ENCODE measurements around the gene EIF4A3.

EIF4A3 gene

DNA sequence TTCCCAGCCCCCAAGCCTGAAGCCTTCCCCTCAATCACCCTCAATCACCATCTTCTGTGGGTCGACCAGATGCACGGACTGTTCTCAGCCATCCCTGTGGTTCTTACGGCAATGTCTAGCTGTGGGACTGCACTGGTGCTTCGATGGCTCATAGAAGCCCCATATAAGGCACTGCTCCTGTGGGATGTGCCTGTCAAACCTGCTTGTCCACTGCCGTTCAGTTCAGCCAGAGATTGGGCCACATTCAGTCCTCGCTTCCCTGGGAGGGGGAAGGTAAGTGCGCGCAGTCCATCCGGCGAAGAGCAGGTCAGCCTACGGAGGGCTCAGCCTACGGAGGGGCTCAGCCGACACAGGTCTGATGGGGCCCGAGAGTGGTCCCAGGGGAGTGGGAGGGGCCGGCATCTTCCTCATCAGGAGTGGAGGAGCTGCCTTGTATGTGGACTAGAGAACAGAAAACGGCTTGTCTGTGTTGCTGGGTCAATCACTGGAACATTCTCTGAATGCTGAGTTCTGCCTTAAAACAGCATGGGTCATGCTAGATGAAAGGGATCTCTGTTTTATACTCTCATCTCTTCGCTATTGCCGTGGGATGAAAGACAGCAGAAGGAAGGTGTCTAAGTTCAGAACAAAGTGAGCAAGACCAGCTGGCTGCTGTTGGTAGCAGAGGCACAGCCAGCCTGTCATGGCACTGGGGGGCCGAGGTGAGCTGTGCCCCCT is 23.0 kb upstream of the EIF4A3 start, which contains the start of gene CARD14:
CARD14 (plus strand) TSS at position 247 of the 717 bp plus-strand sequence. CDS start 11,409 bp downstream, outside the sequence.
- no peak within 1 kb of the TSS for H4K5ac ChIP-seq (ENCODE audit: low read length)

DNA sequence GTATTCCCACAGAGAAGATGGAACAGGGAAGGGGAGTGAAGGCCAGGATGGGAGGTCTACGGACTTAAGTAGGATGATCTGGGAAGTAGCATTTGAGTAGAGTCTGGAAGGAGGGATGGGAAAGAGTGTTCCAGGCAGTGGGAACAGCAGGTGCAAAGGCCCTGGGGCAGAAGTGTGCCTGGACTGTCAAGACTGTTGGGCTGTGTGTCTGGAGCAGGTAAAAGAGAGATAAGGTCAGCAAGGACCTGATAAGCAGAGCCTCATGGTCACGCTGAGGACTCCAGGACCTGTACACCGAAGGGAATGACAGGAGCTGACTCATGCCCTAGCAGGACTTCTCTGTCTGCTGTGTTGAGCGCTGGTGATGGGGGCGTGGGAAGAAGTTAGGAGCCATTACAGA is 22.2 kb upstream of the EIF4A3 start:
- Histone ChIP-seq H3K18ac (ENCODE audit: low read length) (no peak overlapping the region), H3K9ac (ENCODE audit: low read length) (no peak overlapping the region), H4K8ac (ENCODE audit: low read depth, low read length) (no peak overlapping the region), H2BK120ac (ENCODE audit: low read depth, low read length) (no peak overlapping the region), H2BK15ac (replicated peaks; ENCODE audit: low read depth) (no peak overlapping the region), H3K27ac (ENCODE audit: low read depth, low read length) (no peak overlapping the region), H3K79me1 (ENCODE audit: low read length) (no peaks in the 10 kb centered on the region), H3K4me2 (ENCODE audit: low read length) (no peak overlapping the region), H3K36me3 (ENCODE audit: control insufficient read depth, insufficient read depth, low read length) (no peaks in the 10 kb centered on the region), H3K56ac (ENCODE audit: low read length) (no peak overlapping the region), H4K5ac (ENCODE audit: low read length) (no peak overlapping the region), H3K79me2 (ENCODE audit: control insufficient read depth, insufficient read depth, low read length) (no peaks in the 10 kb centered on the region), H2AK5ac (ENCODE audit: low read length) (no peak overlapping the region), H3K4me1 (ENCODE audit: control insufficient read depth, low read depth, low read length) (no peaks in the 10 kb centered on the region), H2BK5ac (ENCODE audit: low read length) (no peak overlapping the region), H3K4me3 (ENCODE audit: low read length) (no peak overlapping the region), H3K4ac (ENCODE audit: low read depth, low read length) (no peak overlapping the region), H3K27me3 (ENCODE audit: insufficient read depth, low read length, poor library complexity) (no peaks in the 10 kb centered on the region), H3K23ac (ENCODE audit: low read length) (no peak overlapping the region)
- no CpG with 5 or more reads among the region's 5 CpGs for WGBS (ENCODE audit: extremely low coverage, insufficient coverage, low lambda C conversion rate)
- DNase-seq: no peak

More for the DNA sequence above, 23.0 kb upstream of the EIF4A3 start, which contains the start of gene CARD14:
- no peak within 1 kb of the TSS for H3K4ac ChIP-seq (ENCODE audit: low read depth, low read length)
- WGBS (ENCODE audit: extremely low coverage, insufficient coverage, low lambda C conversion rate): no CpG with 5 or more reads among the region's 19 CpGs
- H3K23ac ChIP-seq (ENCODE audit: low read length): no peak within 1 kb of the TSS
- no peak within 1 kb of the TSS for H3K18ac ChIP-seq (ENCODE audit: low read length)
- H3K27ac ChIP-seq (ENCODE audit: low read depth, low read length): no peak within 1 kb of the TSS
- H3K56ac ChIP-seq (ENCODE audit: low read length): no peak within 1 kb of the TSS
- no peaks in the 10 kb centered on the region for H3K79me1 ChIP-seq (ENCODE audit: low read length)
- no peak within 1 kb of the TSS for H3K4me2 ChIP-seq (ENCODE audit: low read length)
- no peaks in the 10 kb centered on the region for H3K79me2 ChIP-seq (ENCODE audit: control insufficient read depth, insufficient read depth, low read length)
- H2BK120ac ChIP-seq (ENCODE audit: low read depth, low read length): no peak within 1 kb of the TSS
- no peak within 1 kb of the TSS for H2BK15ac ChIP-seq (replicated peaks; ENCODE audit: low read depth)
- no peaks in the 10 kb centered on the region for H3K36me3 ChIP-seq (ENCODE audit: control insufficient read depth, insufficient read depth, low read length)
- no peaks in the 10 kb centered on the region for H3K27me3 ChIP-seq (ENCODE audit: insufficient read depth, low read length, poor library complexity)
- H2BK5ac ChIP-seq (ENCODE audit: low read length): no peak within 1 kb of the TSS
- H3K9ac ChIP-seq (ENCODE audit: low read length): no peak within 1 kb of the TSS
- no peak within 1 kb of the TSS for H4K8ac ChIP-seq (ENCODE audit: low read depth, low read length)
- H3K4me1 ChIP-seq (ENCODE audit: control insufficient read depth, low read depth, low read length): no peaks in the 10 kb centered on the region
- H2AK5ac ChIP-seq (ENCODE audit: low read length): no peak within 1 kb of the TSS
- no peak for DNase-seq
- no peak within 1 kb of the TSS for H3K4me3 ChIP-seq (ENCODE audit: low read length)

DNA sequence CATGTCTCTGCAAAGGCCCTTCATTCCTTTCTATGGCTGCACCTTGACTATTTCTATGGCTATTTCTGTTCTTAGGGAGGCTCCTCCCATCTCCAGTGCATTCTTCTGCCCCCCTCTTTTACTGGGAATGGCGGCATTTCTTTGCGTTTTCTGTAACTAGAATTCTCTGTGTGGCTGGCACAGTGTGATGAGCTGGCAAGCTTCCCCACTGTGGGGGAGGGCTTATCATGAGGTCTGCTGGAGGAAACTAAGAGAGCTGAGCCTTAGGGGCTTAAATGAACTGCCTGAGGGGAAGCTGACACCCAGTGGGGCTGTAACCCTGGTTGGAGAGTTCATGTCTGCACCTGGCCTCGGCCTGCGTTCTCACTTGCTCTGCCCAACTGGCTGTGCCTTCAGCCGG is 21.4 kb upstream of the EIF4A3 start:
- no CpG with 5 or more reads among the region's 5 CpGs for WGBS (ENCODE audit: extremely low coverage, insufficient coverage, low lambda C conversion rate)
- Histone ChIP-seq H3K4me3 (ENCODE audit: low read length) (no peak overlapping the region), H3K56ac (ENCODE audit: low read length) (no peak overlapping the region), H2BK15ac (replicated peaks; ENCODE audit: low read depth) (no peak overlapping the region), H3K79me1 (ENCODE audit: low read length) (no peaks in the 10 kb centered on the region), H3K4me1 (ENCODE audit: control insufficient read depth, low read depth, low read length) (no peaks in the 10 kb centered on the region), H2BK120ac (ENCODE audit: low read depth, low read length) (no peak overlapping the region), H3K9ac (ENCODE audit: low read length) (no peak overlapping the region), H4K5ac (ENCODE audit: low read length) (no peak overlapping the region), H4K8ac (ENCODE audit: low read depth, low read length) (no peak overlapping the region), H3K27me3 (ENCODE audit: insufficient read depth, low read length, poor library complexity) (no peaks in the 10 kb centered on the region), H3K23ac (ENCODE audit: low read length) (no peak overlapping the region), H3K79me2 (ENCODE audit: control insufficient read depth, insufficient read depth, low read length) (no peaks in the 10 kb centered on the region), H3K4me2 (ENCODE audit: low read length) (no peak overlapping the region), H3K18ac (ENCODE audit: low read length) (no peak overlapping the region), H3K4ac (ENCODE audit: low read depth, low read length) (no peak overlapping the region), H3K27ac (ENCODE audit: low read depth, low read length) (no peak overlapping the region), H3K36me3 (ENCODE audit: control insufficient read depth, insufficient read depth, low read length) (no peaks in the 10 kb centered on the region), H2BK5ac (ENCODE audit: low read length) (no peak overlapping the region), H2AK5ac (ENCODE audit: low read length) (no peak overlapping the region)
- no peak for DNase-seq

DNA sequence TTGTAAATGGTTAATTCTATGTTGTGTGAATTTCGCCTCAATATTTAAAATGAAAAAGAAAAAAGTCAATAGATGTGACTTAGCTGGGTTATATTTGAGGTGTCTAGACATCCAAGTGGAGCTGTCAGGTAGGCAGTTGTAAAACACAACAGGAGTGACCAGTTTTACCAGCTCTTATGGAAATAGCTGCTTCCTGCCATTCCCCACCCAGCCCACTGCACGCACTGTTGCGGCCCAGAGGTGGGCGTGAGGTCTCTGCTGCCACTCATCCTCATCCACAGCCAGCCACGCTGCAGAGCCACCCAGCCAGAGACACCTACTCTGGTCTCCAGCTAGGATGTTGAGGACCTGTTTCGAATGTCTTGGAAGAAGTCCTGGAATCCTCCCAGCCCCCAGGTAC is 19.5 kb upstream of the EIF4A3 start:
- no peak overlapping the region for H2BK5ac ChIP-seq (ENCODE audit: low read length)
- no peak overlapping the region for H3K23ac ChIP-seq (ENCODE audit: low read length)
- no peak overlapping the region for H3K27ac ChIP-seq (ENCODE audit: low read depth, low read length)
- no peak overlapping the region for H3K9ac ChIP-seq (ENCODE audit: low read length)
- H3K56ac ChIP-seq (ENCODE audit: low read length): no peak overlapping the region
- no peak overlapping the region for H2BK15ac ChIP-seq (replicated peaks; ENCODE audit: low read depth)
- no peak overlapping the region for H2BK120ac ChIP-seq (ENCODE audit: low read depth, low read length)
- H2AK5ac ChIP-seq (ENCODE audit: low read length): no peak overlapping the region
- H3K18ac ChIP-seq (ENCODE audit: low read length): no peak overlapping the region
- DNase-seq: no peak
- H3K4ac ChIP-seq (ENCODE audit: low read depth, low read length): no peak overlapping the region
- H4K8ac ChIP-seq (ENCODE audit: low read depth, low read length): no peak overlapping the region
- no peak overlapping the region for H3K4me3 ChIP-seq (ENCODE audit: low read length)
- no peaks in the 10 kb centered on the region for H3K4me1 ChIP-seq (ENCODE audit: control insufficient read depth, low read depth, low read length)
- H3K4me2 ChIP-seq (ENCODE audit: low read length): no peak overlapping the region
- H3K27me3 ChIP-seq (ENCODE audit: insufficient read depth, low read length, poor library complexity): no peaks in the 10 kb centered on the region
- H3K79me2 ChIP-seq (ENCODE audit: control insufficient read depth, insufficient read depth, low read length): no peaks in the 10 kb centered on the region
- no peak overlapping the region for H4K5ac ChIP-seq (ENCODE audit: low read length)
- no peaks in the 10 kb centered on the region for H3K79me1 ChIP-seq (ENCODE audit: low read length)
- WGBS (ENCODE audit: extremely low coverage, insufficient coverage, low lambda C conversion rate): no CpG with 5 or more reads among the region's 6 CpGs
- no peaks in the 10 kb centered on the region for H3K36me3 ChIP-seq (ENCODE audit: control insufficient read depth, insufficient read depth, low read length)

DNA sequence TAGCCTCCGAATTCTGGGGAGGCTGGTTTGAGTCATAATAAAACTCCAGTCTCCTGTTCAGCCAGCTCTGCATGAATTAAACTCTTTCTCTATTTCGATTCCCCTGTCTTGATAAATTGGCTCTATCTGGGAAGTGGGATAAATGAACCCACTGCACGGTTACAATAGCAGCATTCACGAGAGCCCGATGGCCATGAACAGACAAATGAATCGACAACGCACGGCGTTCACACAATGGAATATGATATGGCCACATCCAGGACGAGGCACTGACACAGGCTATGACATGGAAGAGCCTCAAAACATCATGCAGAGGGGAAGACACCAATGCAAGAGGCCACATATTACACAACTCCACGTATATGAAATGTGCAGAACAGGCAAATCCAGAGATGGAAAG is 17.3 kb upstream of the EIF4A3 start:
- Histone ChIP-seq H3K36me3 (ENCODE audit: control insufficient read depth, insufficient read depth, low read length) (no peaks in the 10 kb centered on the region), H3K4me2 (ENCODE audit: low read length) (no peak overlapping the region), H3K56ac (ENCODE audit: low read length) (no peak overlapping the region), H2AK5ac (ENCODE audit: low read length) (no peak overlapping the region), H4K5ac (ENCODE audit: low read length) (no peak overlapping the region), H3K27me3 (ENCODE audit: insufficient read depth, low read length, poor library complexity) (no peaks in the 10 kb centered on the region), H2BK15ac (replicated peaks; ENCODE audit: low read depth) (no peak overlapping the region), H3K79me1 (ENCODE audit: low read length) (no peaks in the 10 kb centered on the region), H3K4me3 (ENCODE audit: low read length) (no peak overlapping the region), H3K9ac (ENCODE audit: low read length) (no peak overlapping the region), H3K23ac (ENCODE audit: low read length) (no peak overlapping the region), H3K79me2 (ENCODE audit: control insufficient read depth, insufficient read depth, low read length) (no peaks in the 10 kb centered on the region), H3K18ac (ENCODE audit: low read length) (no peak overlapping the region), H2BK120ac (ENCODE audit: low read depth, low read length) (no peak overlapping the region), H3K4me1 (ENCODE audit: control insufficient read depth, low read depth, low read length) (peaks cover 7% of the 10 kb centered on the region), H3K4ac (ENCODE audit: low read depth, low read length) (no peak overlapping the region), H2BK5ac (ENCODE audit: low read length) (no peak overlapping the region), H3K27ac (ENCODE audit: low read depth, low read length) (no peak overlapping the region), H4K8ac (ENCODE audit: low read depth, low read length) (no peak overlapping the region)
- DNase-seq: no peak
- WGBS (ENCODE audit: extremely low coverage, insufficient coverage, low lambda C conversion rate): no CpG with 5 or more reads among the region's 11 CpGs

DNA sequence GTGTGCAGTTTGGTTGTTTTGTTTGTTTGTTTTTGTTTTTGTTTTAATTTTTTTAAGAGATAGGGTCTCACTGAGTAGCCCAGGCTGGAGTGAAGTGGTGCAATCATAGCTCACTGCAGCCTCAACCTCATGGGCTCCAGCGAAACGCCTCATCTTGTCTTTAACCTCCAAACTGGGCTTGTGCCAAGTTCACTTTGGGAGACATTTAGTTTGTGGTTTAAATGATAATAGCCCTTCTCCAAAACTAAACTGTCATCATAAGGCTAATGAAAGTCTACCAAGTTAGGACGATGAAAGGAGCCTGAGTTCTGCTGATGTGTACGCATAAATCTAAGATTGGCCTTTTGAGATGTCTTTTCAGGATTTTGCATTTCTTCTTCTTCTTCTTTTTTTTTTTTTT is 16.4 kb upstream of the EIF4A3 start:
- no peak overlapping the region for H2BK15ac ChIP-seq (replicated peaks; ENCODE audit: low read depth)
- no peak overlapping the region for H3K27ac ChIP-seq (ENCODE audit: low read depth, low read length)
- H3K79me2 ChIP-seq (ENCODE audit: control insufficient read depth, insufficient read depth, low read length): no peaks in the 10 kb centered on the region
- no peaks in the 10 kb centered on the region for H3K79me1 ChIP-seq (ENCODE audit: low read length)
- no peak overlapping the region for H3K4me3 ChIP-seq (ENCODE audit: low read length)
- no peaks in the 10 kb centered on the region for H3K27me3 ChIP-seq (ENCODE audit: insufficient read depth, low read length, poor library complexity)
- WGBS (ENCODE audit: extremely low coverage, insufficient coverage, low lambda C conversion rate): no CpG with 5 or more reads among the region's 4 CpGs
- no peak overlapping the region for H3K9ac ChIP-seq (ENCODE audit: low read length)
- H4K5ac ChIP-seq (ENCODE audit: low read length): no peak overlapping the region
- no peak overlapping the region for H3K4me2 ChIP-seq (ENCODE audit: low read length)
- no peak overlapping the region for H3K56ac ChIP-seq (ENCODE audit: low read length)
- no peak overlapping the region for H2BK5ac ChIP-seq (ENCODE audit: low read length)
- no peak overlapping the region for H2BK120ac ChIP-seq (ENCODE audit: low read depth, low read length)
- DNase-seq: no peak
- no peak overlapping the region for H3K23ac ChIP-seq (ENCODE audit: low read length)
- H3K4ac ChIP-seq (ENCODE audit: low read depth, low read length): no peak overlapping the region
- no peak overlapping the region for H4K8ac ChIP-seq (ENCODE audit: low read depth, low read length)
- no peak overlapping the region for H3K18ac ChIP-seq (ENCODE audit: low read length)
- H3K4me1 ChIP-seq (ENCODE audit: control insufficient read depth, low read depth, low read length): peaks cover 7% of the 10 kb centered on the region
- H2AK5ac ChIP-seq (ENCODE audit: low read length): no peak overlapping the region
- no peaks in the 10 kb centered on the region for H3K36me3 ChIP-seq (ENCODE audit: control insufficient read depth, insufficient read depth, low read length)

Data from mesendoderm (in vitro differentiated cells).